OCI-LY7 (cell line): Measurements from ENCODE around the gene ZFAND2B. TPM values are rescaled to one million over a fixed set of nuclear protein-coding genes. Genes with fewer than 3 reads are reported as not detected.

Experiments
- BruUV-seq: library from RNA; stranded (reverse); fragments of 400-500 nt; replicated peaks from 2 replicates; lab custom pipeline; 2021; lab: Mats Ljungman, UMichigan
- CTCF ChIA-PET: fragments of 300-600 bp; sonication (Branson Sonifier 250); formaldehyde crosslinking; loops from one replicate; lab custom pipeline; 2022; ENCODE audit warnings: antibody characterized with exemption; ENCODE audit not compliant: unreplicated experiment; lab: Charles Lee
- POLR2A ChIA-PET: fragments of 300-600 bp; sonication (Branson Sonifier 250); formaldehyde crosslinking; loops from one replicate; lab custom pipeline; 2022; ENCODE audit warnings: antibody characterized with exemption; lab: Charles Lee
- DNase-seq: peaks from one replicate; pipeline ENCODE4 v3.0.0-alpha.2; 2015; ENCODE audit warnings: low spot score
- H2AFZ ChIP-seq: fragments of 200-600 bp; sonication (generic), shearing (Covaris generic); 2 replicates; pipeline ENCODE4 v1.6.1; 2014; ENCODE audit warnings: mild to moderate bottlenecking, antibody characterized with exemption, low read length, moderate library complexity
- H3K27ac ChIP-seq: fragments of 200-600 bp; sonication (generic); 2 replicates; pipeline ENCODE4 v1.5.1; 2014; ENCODE audit warnings: mixed run types, low read depth, mild to moderate bottlenecking, moderate library complexity, low read length, inconsistent platforms; ENCODE audit not compliant: poor library complexity, severe bottlenecking
- H3K36me3 ChIP-seq: fragments of 200-600 bp; sonication (generic); 2 replicates; pipeline ENCODE4 v1.6.1; 2014; ENCODE audit warnings: mild to moderate bottlenecking, antibody characterized with exemption, low read length, moderate library complexity, mixed read lengths; ENCODE audit not compliant: insufficient read depth
- H3K4me1 ChIP-seq: fragments of 200-600 bp; sonication (generic); 2 replicates; pipeline ENCODE4 v1.5.1; 2014; ENCODE audit warnings: mild to moderate bottlenecking, low read length; ENCODE audit not compliant: insufficient read depth, poor library complexity, severe bottlenecking
- H3K4me2 ChIP-seq: fragments of 200-600 bp; sonication (generic); 2 replicates; pipeline ENCODE4 v1.6.1; 2014; ENCODE audit warnings: mild to moderate bottlenecking, low read length
- H3K4me3 ChIP-seq: fragments of 200-600 bp; sonication (generic); 2 replicates; pipeline ENCODE4 v1.5.1; 2014; ENCODE audit warnings: mild to moderate bottlenecking, low read depth, low read length; ENCODE audit not compliant: poor library complexity, severe bottlenecking
- H3K79me2 ChIP-seq: fragments of 200-600 bp; sonication (generic); 2 replicates; pipeline ENCODE4 v1.6.1; 2016; ENCODE audit warnings: low read depth, mild to moderate bottlenecking, low read length, moderate library complexity, mixed read lengths; ENCODE audit not compliant: insufficient read depth
- H3K9me2 ChIP-seq: fragments of 200-600 bp; sonication (generic); 2 replicates; pipeline ENCODE4 v1.6.1; 2016; ENCODE audit warnings: mild to moderate bottlenecking, low read length, mixed read lengths; ENCODE audit not compliant: insufficient read depth
- H3K9me3 ChIP-seq: fragments of 200-600 bp; sonication (generic); 2 replicates; pipeline ENCODE4 v1.6.1; 2014; ENCODE audit warnings: mild to moderate bottlenecking, mixed run types, low read length, mixed read lengths
- H4K20me1 ChIP-seq: fragments of 200-600 bp; sonication (generic); 2 replicates; pipeline ENCODE4 v1.6.1; 2014; ENCODE audit warnings: mild to moderate bottlenecking, antibody characterized with exemption, low read length, moderate library complexity, mixed read lengths; ENCODE audit not compliant: insufficient read depth
- CTCF ChIP-seq: fragments of 200-600 bp; sonication (generic); conservative IDR thresholded peaks from 2 replicates; pipeline ENCODE4 v1.5.1; 2014; ENCODE audit warnings: mild to moderate bottlenecking, antibody characterized with exemption, low read length, moderate library complexity, mixed read lengths
- EZH2phosphoT487 ChIP-seq: fragments of 200-600 bp; sonication (generic); IDR thresholded peaks from 2 replicates; pipeline ENCODE4 v1.6.1; 2018; ENCODE audit warnings: low read depth, borderline replicate concordance, mild to moderate bottlenecking, mixed run types, antibody characterized with exemption, low read length, moderate library complexity, mixed read lengths
- intact Hi-C: fragments of 100-400 bp; cut with micrococcal nuclease; formaldehyde crosslinking; loops from one replicate; pipeline ENCODE4 v1.10.0; 2022; ENCODE audit not compliant: unreplicated experiment
- total RNA-seq, 2 experiments: library from RNA; depleted of rRNA in 1 of 2; stranded (reverse); fragments of >200 nt in 1 of 2; shearing (Covaris generic) in 1 of 2; gene quantifications; 2 replicates each; pipeline ENCODE4 v1.2.3, GENCODE V29; 2014 to 2022

Gene ZFAND2B
- total RNA-seq, 2 experiments from 2014 or later: 35.9 to 51.6 TPM

DNA sequence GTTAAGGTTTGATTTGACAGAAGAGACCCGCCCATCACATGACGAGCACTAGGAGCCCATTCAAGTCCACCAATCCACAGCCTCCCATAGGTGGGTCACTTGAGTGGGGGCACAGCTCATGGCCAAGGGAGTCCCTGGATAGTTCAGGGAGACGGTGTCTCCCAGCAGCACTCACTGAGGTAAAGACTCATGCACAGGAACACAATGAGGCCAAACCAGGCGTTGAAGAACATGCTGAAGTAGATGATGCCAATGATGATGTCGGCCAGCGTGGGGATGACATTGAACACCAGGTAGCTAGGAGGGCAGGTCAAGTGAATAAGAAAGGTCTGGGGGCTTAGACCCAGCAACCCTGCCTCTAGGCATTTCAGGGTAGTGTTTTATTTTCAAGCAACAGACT is 8.2 kb downstream of the ZFAND2B start:
- H2AFZ ChIP-seq: no peak overlapping the region
- DNase-seq: no peak
- H3K79me2 ChIP-seq: no peaks in the 10 kb centered on the region
- CTCF ChIA-PET: no interaction called here
- no peaks in the 10 kb centered on the region for H3K9me3 ChIP-seq
- no TSS peak for BruUV-seq
- H3K4me2 ChIP-seq: no peak overlapping the region
- TF ChIP-seq EZH2phosphoT487: no peak
- TF ChIP-seq CTCF: no peak
- intact Hi-C loops: no loop called here
- POLR2A ChIA-PET: interaction anchor here (0.6 kb wide), 1 partner anchor 128 kb away, joined by 3 read pairs; no protein-coding TSS in a partner anchor
- no peak overlapping the region for H3K27ac ChIP-seq
- no peak overlapping the region for H3K4me3 ChIP-seq
- H3K36me3 ChIP-seq: peaks cover 29% of the 10 kb centered on the region
- H4K20me1 ChIP-seq: no peaks in the 10 kb centered on the region
- no peaks in the 10 kb centered on the region for H3K9me2 ChIP-seq
- H3K4me1 ChIP-seq: peaks cover 10% of the 10 kb centered on the region

GRCh38 chr2:219215871-219216534 is 9.4 kb downstream of the ZFAND2B start:
- Histone ChIP-seq H3K4me1 (peaks cover 10% of the 10 kb centered on the region), H4K20me1 (no peaks in the 10 kb centered on the region), H3K27ac (no peak overlapping the region), H3K79me2 (no peaks in the 10 kb centered on the region), H3K4me2 (no peak overlapping the region), H3K4me3 (no peak overlapping the region), H3K9me3 (no peaks in the 10 kb centered on the region), H3K36me3 (peaks cover 27% of the 10 kb centered on the region), H3K9me2 (no peaks in the 10 kb centered on the region), H2AFZ (no peak overlapping the region)
- no TSS peak for BruUV-seq
- ChIA-PET POLR2A (interaction anchor here (0.5 to 2.1 kb wide), 3 partner anchors 14 to 129 kb away, joined by 3 to 8 read pairs (median 3); partner anchors contain the start of genes ANKZF1 and ATG9A), CTCF (no interaction called here)
- no peak for DNase-seq
- TF ChIP-seq CTCF: no peak
- no peak for TF ChIP-seq EZH2phosphoT487
- intact Hi-C loops: no loop called here

- Histone ChIP-seq H3K27ac (no peak overlapping the region), H3K9me3 (no peaks in the 10 kb centered on the region), H4K20me1 (no peaks in the 10 kb centered on the region), H3K36me3 (peaks cover 28% of the 10 kb centered on the region), H3K9me2 (no peaks in the 10 kb centered on the region), H3K4me1 (peaks cover 10% of the 10 kb centered on the region), H2AFZ (no peak overlapping the region), H3K4me3 (no peak overlapping the region), H3K4me2 (no peak overlapping the region), H3K79me2 (no peaks in the 10 kb centered on the region)
- CTCF ChIA-PET: no interaction called here
- POLR2A ChIA-PET: interaction anchor here (0.5 to 2.1 kb wide), 3 partner anchors 13 to 129 kb away, joined by 3 to 8 read pairs (median 3); partner anchors contain the start of genes ANKZF1 and ATG9A
- TF ChIP-seq CTCF (no peak), EZH2phosphoT487 (no peak)
- no TSS peak for BruUV-seq
- intact Hi-C loops: no loop called here
- no peak for DNase-seq
These were observed 9.9 kb downstream of the ZFAND2B start for GRCh38 chr2:219216535-219216915.
